HG02571 (cell line): ENCODE data around the gene RAB3B.
"Not testable (repeated sequence)": the region's sequence is repeated elsewhere in the genome, so short reads cannot be mapped to it uniquely, and the experiment has no call there.

Source experiments
- ATAC-seq: cut with Tn5 transposase; IDR thresholded peaks from one replicate; pipeline ENCODE4 v1.9.1; 2021; ENCODE audit warnings: mild to moderate bottlenecking, moderate library complexity; ENCODE audit not compliant: unreplicated experiment

The RAB3B gene

GRCh38 chr1:51990478-51990965, at the start of gene RAB3B:
Gene RAB3B (minus strand): TSS chr1:51990700. CDS start chr1:51977117, 13,583 bp downstream.
- peak; percentile 85 for ATAC-seq

GRCh38 chr1:52037909-52038308, 47.4 kb upstream of the RAB3B start:
- no peak for ATAC-seq

GRCh38 chr1:52037402-52037814, 46.9 kb upstream of the RAB3B start:
- no peak for ATAC-seq

DNA sequence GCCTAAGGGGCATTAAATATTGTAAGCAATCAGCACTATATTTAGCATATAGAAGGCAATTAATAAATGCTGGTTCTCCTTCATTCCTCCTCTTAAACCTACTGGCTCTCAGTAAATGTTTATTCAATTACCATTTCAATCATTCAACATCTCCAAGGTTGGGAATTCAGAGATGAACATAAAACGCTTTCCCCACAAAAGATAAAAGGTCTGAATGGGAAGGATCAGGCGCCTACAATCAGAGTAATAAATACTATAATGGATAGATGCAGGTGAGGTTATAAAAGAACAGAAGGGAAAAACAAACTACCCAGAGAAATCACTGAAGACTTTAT, 43.5 kb upstream of the RAB3B start:
- no peak for ATAC-seq

DNA sequence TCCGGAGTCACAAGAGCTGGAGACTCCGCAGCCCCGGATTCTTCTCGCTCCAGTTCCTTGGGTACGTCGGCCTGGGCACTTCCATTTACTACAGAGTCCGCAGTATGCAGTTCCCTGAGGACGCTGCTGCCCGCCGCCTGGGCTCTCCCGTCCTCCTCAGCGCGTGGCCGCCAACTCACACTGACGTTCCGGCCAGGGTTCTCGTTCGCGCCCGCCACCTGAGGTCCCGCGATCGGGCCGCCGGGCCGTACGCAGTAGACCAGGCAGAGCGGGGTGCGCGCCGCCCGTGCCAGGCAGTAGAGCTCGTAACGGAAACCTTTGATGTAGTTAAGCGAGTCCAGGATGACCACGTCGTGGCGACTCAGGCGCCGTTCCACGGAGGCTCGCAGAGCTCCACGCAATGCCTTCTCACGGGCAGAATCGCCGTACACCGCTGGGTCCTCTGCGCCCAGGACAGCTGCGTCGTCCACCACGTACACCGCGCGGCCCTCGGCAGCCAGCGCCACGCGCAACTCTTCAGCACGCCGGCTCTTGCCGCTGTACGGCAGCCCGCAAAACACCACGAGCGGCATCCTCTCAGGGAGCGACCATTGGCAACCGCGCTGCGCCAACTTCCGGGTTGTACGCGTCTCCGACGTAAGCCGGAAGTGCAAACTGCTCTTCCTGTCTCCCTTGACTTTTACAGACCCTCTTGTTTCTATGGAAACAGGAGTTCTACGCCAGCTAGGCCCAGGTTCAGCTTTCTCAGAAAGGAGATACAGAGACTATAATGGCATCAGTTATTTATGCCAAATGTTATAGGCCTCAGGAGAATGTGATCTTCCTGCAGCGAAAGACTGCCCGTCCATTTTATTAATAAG, 42.9 kb upstream of the RAB3B start, which contains the start of gene KTI12:
Gene KTI12, minus strand, starts transcription at position 621 of the 860 bp plus-strand sequence. Its CDS starts 49 bp downstream, at position 572.
- peak; percentile 74 for ATAC-seq

DNA sequence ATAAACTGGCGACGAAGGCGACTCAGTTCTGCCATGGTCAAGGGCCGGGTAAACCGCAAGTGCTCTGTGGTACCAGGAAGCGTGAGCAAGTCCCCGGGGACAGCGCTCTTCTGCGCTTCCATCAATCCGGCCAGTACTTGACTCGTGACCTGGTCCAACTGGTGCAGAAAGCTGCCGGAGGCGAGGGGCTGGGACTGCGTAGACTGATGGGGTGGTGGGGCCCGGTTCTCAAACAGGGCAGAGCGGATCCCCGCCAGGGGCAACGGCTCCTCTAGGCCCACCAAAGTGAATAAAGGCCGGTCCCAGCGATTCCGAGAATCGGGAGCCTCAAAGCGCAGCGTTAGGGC, 42.3 kb upstream of the RAB3B start:
- peak; percentile 51 for ATAC-seq

DNA sequence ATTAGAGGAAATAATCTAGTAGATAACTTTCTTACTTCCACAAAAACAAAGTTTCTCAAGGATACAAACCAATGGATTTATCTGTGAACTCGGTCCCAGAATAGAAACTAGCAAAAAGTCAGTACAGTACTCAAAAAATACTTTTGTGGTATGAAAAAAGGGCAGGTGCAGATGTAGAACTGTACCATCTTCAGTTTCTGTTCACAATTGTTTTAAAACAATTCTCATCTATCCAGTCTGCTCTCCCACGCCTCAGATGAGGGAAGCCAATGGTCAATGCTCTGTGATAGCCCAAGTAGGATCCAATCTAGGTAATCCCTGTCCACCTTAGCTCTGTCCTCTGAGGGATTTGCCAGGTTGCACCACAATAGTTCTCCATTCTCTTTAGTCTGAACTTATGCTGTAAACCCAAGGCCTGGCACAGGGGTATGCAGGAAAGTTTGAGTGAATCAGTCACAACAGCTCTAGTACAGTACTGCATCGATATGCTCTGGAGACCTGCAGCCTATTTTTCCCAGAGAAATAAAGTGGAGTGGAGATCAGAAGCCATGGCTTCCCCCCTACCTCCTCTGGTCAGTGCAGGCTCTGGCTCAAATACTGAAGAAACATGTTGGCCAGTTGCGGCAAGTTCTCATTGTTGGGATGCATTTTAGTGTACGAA, 41.8 kb upstream of the RAB3B start:
- peak; percentile 33 for ATAC-seq

GRCh38 chr1:52028839-52029238, 38.3 kb upstream of the RAB3B start:
- not testable (repeated sequence) for ATAC-seq

DNA sequence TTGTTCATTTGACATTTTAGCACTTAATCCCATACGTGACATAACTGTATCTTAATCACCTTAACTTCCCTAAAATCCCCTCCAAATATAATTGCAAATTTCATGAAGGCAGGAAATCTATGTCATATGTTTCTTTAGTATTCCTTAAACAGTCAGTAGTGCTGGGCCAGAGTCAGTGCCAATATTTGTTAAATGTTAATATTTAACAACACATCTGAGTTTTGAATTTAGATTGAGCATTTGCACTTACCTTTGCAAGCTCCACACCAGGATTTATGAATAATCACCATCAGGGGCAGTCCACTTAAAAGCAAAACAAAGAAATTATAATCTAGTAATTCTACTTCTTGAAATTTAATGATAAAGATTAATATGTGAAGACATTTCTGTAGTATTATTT, 37.8 kb upstream of the RAB3B start:
- no peak for ATAC-seq

GRCh38 chr1:52026278-52026677, 35.8 kb upstream of the RAB3B start:
- ATAC-seq: no peak

- ATAC-seq: no peak
These were observed 31.6 kb upstream of the RAB3B start for GRCh38 chr1:52022133-52022532.

- no peak for ATAC-seq
These were observed 17.7 kb upstream of the RAB3B start for GRCh38 chr1:52008071-52008809.

DNA sequence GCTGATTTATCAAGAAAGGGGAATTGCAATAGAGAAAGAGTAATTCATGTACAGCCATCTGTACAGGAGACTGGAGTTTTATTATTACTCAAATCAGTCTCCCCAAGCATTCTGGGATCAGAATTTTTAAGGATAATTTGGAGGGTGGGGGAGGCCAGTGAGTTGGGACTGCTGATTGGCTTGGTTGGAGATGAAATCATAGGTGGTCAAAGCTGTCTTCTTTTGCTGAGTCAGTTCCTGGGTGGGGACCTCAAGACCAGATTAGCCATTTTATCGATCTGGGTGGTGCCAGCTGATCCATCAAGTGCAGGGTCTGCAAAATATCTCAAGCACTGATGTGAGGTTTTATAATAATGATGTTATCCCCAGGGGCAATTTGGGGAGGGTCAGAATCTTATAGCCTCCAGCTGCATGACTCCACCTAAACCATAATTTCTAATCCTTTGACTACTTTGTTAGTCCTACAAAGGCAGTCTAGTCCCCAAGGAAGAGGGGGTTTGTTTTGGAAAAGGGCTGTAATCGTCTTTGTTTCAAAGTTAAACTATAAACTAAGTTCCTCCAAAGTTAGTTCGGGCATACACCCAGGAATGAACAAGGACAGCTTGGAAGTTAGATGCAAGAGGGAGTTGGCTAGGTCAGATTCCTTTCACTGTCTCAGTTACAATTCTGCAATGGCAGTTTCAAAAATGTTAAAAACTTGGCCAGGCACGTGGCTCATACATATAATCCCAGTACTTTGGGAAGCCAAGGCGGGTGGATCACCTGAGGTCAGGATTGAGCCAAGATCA, 16.9 kb upstream of the RAB3B start:
- no peak for ATAC-seq

DNA sequence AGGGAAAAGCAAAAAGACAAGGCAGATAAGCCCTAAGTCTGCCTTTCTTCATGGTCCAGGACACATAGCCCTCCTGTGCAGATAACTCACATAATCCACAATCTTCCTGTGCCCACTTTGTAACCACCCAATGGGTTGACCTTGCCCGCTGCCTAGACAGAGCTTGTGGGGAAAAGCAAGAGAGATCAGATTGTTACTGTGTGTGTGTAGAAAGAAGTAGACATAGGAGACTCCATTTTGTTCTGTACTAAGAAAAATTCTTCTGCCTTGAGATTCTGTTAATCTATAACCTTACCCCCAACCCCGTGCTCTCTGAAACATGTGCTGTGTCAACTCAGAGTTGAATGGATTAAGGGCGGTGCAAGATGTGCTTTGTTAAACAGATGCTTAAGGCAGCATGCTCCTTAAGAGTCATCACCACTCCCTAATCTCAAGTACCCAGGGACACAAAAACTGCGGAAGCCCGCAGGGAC, 15.6 kb upstream of the RAB3B start:
- not testable (repeated sequence) for ATAC-seq

DNA sequence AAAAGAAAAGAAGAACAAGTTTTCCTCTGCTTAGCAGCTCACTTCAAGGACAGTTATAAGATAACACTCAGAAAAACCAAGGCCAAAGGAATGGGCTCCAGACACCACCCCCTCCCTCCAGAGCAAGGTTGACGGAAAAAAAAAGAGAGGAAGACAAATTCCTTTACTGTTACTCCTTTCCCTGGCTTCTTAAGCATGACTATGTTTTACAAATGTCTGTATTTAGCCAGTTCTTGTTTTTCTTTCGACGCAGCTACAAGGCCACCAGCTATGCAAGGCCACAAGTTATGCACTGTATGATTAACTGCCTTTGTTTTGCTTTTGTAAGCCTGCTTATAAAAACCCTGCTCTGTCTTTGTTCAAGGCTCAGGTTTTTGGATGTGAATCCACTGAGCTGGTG, 15.0 kb upstream of the RAB3B start:
- not testable (repeated sequence) for ATAC-seq

- ATAC-seq: no peak
These were observed 13.4 kb upstream of the RAB3B start for GRCh38 chr1:52003877-52004276.

GRCh38 chr1:52002038-52002917, 11.8 kb upstream of the RAB3B start:
- ATAC-seq: no peak

GRCh38 chr1:51998701-51999100, 8.2 kb upstream of the RAB3B start:
- ATAC-seq: no peak

GRCh38 chr1:51997974-51998382, 7.5 kb upstream of the RAB3B start:
- ATAC-seq: no peak
